ENCODE data around the gene LCN9.

DNA sequence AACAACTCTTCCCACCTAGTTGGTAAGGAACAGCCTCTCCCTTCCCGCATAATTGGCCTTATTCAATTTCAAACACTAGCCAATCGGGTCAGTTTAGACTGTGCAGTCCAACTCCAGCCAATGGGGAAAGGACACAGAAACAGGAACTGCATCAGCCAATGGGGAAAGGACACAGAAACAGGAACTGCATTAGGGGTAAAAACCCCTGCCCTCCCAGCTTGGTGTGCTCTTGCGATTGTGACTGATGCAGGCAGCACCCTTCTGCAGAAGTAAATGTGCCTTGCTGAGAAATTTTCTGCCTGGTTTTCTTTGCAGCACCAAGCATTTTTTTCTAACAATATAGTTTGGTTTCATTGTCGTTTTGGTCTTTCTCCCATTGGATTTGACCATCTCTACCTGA lies 15.2 kb upstream of the LCN9 start:
- no peak for TF ChIP-seq EZH2 (IDR thresholded peaks at IDR 0.05; ENCODE audit: low read length, unreplicated experiment)
- TF ChIP-seq, protein P1, sequence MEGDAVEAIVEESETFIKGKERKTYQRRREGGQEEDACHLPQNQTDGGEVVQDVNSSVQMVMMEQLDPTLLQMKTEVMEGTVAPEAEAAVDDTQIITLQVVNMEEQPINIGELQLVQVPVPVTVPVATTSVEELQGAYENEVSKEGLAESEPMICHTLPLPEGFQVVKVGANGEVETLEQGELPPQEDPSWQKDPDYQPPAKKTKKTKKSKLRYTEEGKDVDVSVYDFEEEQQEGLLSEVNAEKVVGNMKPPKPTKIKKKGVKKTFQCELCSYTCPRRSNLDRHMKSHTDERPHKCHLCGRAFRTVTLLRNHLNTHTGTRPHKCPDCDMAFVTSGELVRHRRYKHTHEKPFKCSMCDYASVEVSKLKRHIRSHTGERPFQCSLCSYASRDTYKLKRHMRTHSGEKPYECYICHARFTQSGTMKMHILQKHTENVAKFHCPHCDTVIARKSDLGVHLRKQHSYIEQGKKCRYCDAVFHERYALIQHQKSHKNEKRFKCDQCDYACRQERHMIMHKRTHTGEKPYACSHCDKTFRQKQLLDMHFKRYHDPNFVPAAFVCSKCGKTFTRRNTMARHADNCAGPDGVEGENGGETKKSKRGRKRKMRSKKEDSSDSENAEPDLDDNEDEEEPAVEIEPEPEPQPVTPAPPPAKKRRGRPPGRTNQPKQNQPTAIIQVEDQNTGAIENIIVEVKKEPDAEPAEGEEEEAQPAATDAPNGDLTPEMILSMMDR (conservative IDR thresholded peaks at IDR 0.05; ENCODE audit: low read depth, low read length) = no peak
